Measurements from ENCODE around the gene KRTAP1-1.

KRTAP1-1 gene

GRCh38 chr17:41026715-41027471 is 14.4 kb downstream of the KRTAP1-1 start, which contains the start of gene KRTAP1-5:
TSS of gene KRTAP1-5 (minus strand) at chr17:41027208. CDS start at chr17:41027155, 53 bp downstream.
- TF ChIP-seq CTCF (IDR thresholded peaks at IDR 0.05; ENCODE audit: control insufficient read depth, extremely low read depth, insufficient read depth): no peak
- DNase-seq (ENCODE audit: low read depth): no peak
- no peak within 1 kb of the TSS for H3K4me3 ChIP-seq (ENCODE audit: low read depth, low read length)

DNA sequence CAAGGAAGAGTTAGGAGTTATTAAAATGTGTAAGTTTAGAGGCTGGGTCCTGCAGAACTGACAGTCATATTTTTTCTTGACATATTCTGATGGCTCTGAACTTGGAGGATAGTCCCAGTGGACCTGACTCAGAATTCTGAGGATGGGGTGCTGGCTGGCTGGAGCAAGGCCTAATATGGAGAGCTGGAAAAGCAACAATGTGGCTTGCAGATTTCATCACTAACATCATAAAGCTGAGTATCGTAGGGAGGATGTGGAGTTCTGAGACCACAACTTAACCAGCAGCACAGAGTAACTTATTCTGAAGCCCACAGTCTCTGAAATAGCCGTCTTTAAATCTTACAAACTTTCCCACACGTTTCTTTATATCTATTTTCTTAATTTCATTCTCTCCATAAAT is 16.6 kb downstream of the KRTAP1-1 start:
- no peak for TF ChIP-seq CTCF (IDR thresholded peaks at IDR 0.05; ENCODE audit: control insufficient read depth, extremely low read depth, insufficient read depth)
- no peak for DNase-seq (ENCODE audit: low read depth)

DNA sequence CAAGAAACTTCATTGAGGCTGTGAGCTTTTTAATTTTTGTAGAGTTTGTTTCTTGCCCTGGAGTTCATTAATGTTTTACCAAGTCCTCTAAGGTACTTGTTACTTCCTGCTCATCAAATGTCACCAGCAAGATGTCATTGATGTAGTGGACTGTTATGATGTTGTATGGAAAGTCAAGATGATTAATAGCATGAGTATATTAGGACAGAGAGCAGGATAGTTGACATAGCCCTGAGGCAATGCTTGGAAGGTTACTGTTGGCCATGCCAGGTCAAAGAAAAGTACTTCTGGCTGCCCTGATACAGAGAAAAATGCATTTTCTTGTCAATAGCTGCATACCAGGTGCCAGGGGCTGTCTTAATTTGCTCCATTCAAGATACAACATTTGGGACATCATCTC is 20.9 kb downstream of the KRTAP1-1 start:
- no peak for TF ChIP-seq CTCF (IDR thresholded peaks at IDR 0.05; ENCODE audit: control insufficient read depth, extremely low read depth, insufficient read depth)
- no peak overlapping the region for H3K4me3 ChIP-seq (ENCODE audit: low read depth, low read length)
- no peak for DNase-seq (ENCODE audit: low read depth)

More for the DNA sequence above, 16.6 kb downstream of the KRTAP1-1 start:
- H3K4me3 ChIP-seq (ENCODE audit: low read depth, low read length): no peak overlapping the region

- H3K4me3 ChIP-seq (ENCODE audit: low read depth, low read length): no peak overlapping the region
- no peak for DNase-seq (ENCODE audit: low read depth)
- no peak for TF ChIP-seq CTCF (IDR thresholded peaks at IDR 0.05; ENCODE audit: control insufficient read depth, extremely low read depth, insufficient read depth)
Observed at GRCh38 chr17:41019415-41019814, 21.8 kb downstream of the KRTAP1-1 start.

DNA sequence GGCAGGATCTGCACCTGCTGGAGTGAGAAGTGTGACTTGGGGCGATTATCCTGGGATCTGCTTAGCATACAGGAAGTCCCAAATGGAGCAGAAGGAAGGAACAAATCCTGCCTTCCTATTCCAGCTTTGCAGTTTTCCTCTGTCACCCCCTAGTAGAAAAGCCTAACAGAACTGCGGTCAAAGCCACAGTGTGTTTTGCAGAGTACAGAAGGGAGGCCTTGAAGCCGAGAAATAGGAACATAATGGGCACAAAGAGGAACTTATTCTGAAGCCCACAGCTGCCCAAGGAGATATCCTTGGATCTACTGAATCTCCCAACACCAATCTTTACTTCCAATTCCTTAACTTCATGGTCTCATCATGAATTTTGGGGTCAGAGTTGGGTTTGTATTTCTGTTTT is 22.7 kb downstream of the KRTAP1-1 start:
- TF ChIP-seq CTCF (IDR thresholded peaks at IDR 0.05; ENCODE audit: control insufficient read depth, extremely low read depth, insufficient read depth): no peak
- no peak for DNase-seq (ENCODE audit: low read depth)
- no peak overlapping the region for H3K4me3 ChIP-seq (ENCODE audit: low read depth, low read length)

- no peak for TF ChIP-seq CTCF (IDR thresholded peaks at IDR 0.05; ENCODE audit: control insufficient read depth, extremely low read depth, insufficient read depth)
- H3K4me3 ChIP-seq (ENCODE audit: low read depth, low read length): no peak overlapping the region
- no peak for DNase-seq (ENCODE audit: low read depth)
Observed at GRCh38 chr17:41016578-41017215, 24.6 kb downstream of the KRTAP1-1 start.
